ENCODE results near the gene UXS1.
"Not testable (repeated sequence)": the region's sequence is repeated elsewhere in the genome, so short reads cannot be mapped to it uniquely, and the experiment has no call there.

Gene UXS1

GRCh38 chr2:106137731-106138521, 56.2 kb downstream of the UXS1 start:
- no peak for DNase-seq (ENCODE audit: low read depth in 4 of 4, low spot score in 1 of 4)

GRCh38 chr2:106131192-106131591, 62.9 kb downstream of the UXS1 start:
- DNase-seq (ENCODE audit: low read depth in 4 of 4, low spot score in 1 of 4) = not testable (repeated sequence)

- DNase-seq (ENCODE audit: low read depth in 4 of 4, low spot score in 1 of 4) = no peak
Measured at GRCh38 chr2:106130251-106130998, 63.7 kb downstream of the UXS1 start.

GRCh38 chr2:106129592-106129991, 64.5 kb downstream of the UXS1 start:
- no peak for DNase-seq (ENCODE audit: low read depth in 4 of 4, low spot score in 1 of 4)

- no peak for DNase-seq (ENCODE audit: low read depth in 4 of 4, low spot score in 1 of 4)
Measured at GRCh38 chr2:106129150-106129549, 65.0 kb downstream of the UXS1 start.

- DNase-seq (ENCODE audit: low read depth in 4 of 4, low spot score in 1 of 4) = no peak
Measured at GRCh38 chr2:106127776-106128268, 66.3 kb downstream of the UXS1 start.

- no peak for DNase-seq (ENCODE audit: low read depth in 4 of 4, low spot score in 1 of 4)
Measured at GRCh38 chr2:106127282-106127771, 66.8 kb downstream of the UXS1 start.

- DNase-seq (ENCODE audit: low read depth in 4 of 4, low spot score in 1 of 4) = no peak
Measured at GRCh38 chr2:106126705-106127281, 67.3 kb downstream of the UXS1 start.

GRCh38 chr2:106126295-106126694, 67.8 kb downstream of the UXS1 start:
- DNase-seq (ENCODE audit: low read depth in 4 of 4, low spot score in 1 of 4) = no peak

GRCh38 chr2:106124905-106125549, 69.1 kb downstream of the UXS1 start:
- DNase-seq (ENCODE audit: low read depth in 4 of 4, low spot score in 1 of 4) = no peak

GRCh38 chr2:106124106-106124756, 69.9 kb downstream of the UXS1 start:
- DNase-seq (ENCODE audit: low read depth in 4 of 4, low spot score in 1 of 4) = no peak

- DNase-seq (ENCODE audit: low read depth in 4 of 4, low spot score in 1 of 4) = no peak
Measured at GRCh38 chr2:106122157-106122556, 71.9 kb downstream of the UXS1 start.

- DNase-seq (ENCODE audit: low read depth in 4 of 4, low spot score in 1 of 4) = no peak
Measured at GRCh38 chr2:106120432-106120831, 73.7 kb downstream of the UXS1 start.

- DNase-seq (ENCODE audit: low read depth in 4 of 4, low spot score in 1 of 4) = no peak
Measured at GRCh38 chr2:106119074-106119473, 75.0 kb downstream of the UXS1 start.

- no peak for DNase-seq (ENCODE audit: low read depth in 4 of 4, low spot score in 1 of 4)
Measured at GRCh38 chr2:106117882-106118684, 76.0 kb downstream of the UXS1 start.

- DNase-seq (ENCODE audit: low read depth in 4 of 4, low spot score in 1 of 4) = no peak
Measured at GRCh38 chr2:106117347-106117746, 76.8 kb downstream of the UXS1 start.

- no peak for DNase-seq (ENCODE audit: low read depth in 4 of 4, low spot score in 1 of 4)
Measured at GRCh38 chr2:106116248-106116647, 77.9 kb downstream of the UXS1 start.

GRCh38 chr2:106115665-106116064, 78.4 kb downstream of the UXS1 start:
- DNase-seq (ENCODE audit: low read depth in 4 of 4, low spot score in 1 of 4) = no peak

GRCh38 chr2:106115250-106115649, 78.9 kb downstream of the UXS1 start:
- DNase-seq (ENCODE audit: low read depth in 4 of 4, low spot score in 1 of 4) = no peak

GRCh38 chr2:106114166-106114565, 79.9 kb downstream of the UXS1 start:
- DNase-seq (ENCODE audit: low read depth in 4 of 4, low spot score in 1 of 4) = no peak

Data from stimulated activated CD4-positive, alpha-beta T cell treated with anti-CD3 and anti-CD28 coated beads, Interleukin-1b, Interleukin-23, amount 100 ng/mL, for 24 hours (primary cell).